H9 (cell line): ENCODE data around the gene PAM. TPM values are rescaled to one million over a fixed set of nuclear protein-coding genes. Genes with fewer than 3 reads are reported as not detected.

Experiments used
- DNase-seq: peaks from one replicate; pipeline ENCODE4 v3.0.0-alpha.2; 2017
- H2AFZ ChIP-seq: one replicate; pipeline ENCODE4 v1.6.1; 2013; ENCODE audit warnings: mild to moderate bottlenecking, low read length, control low read depth, moderate library complexity
- H2AK5ac ChIP-seq: 2 replicates; pipeline ENCODE4 v1.6.1; 2013; ENCODE audit warnings: low read length, control low read depth, mixed read lengths; ENCODE audit not compliant: insufficient read length
- H2BK120ac ChIP-seq: one replicate; pipeline ENCODE4 v1.6.1; 2013; ENCODE audit warnings: low read depth, mild to moderate bottlenecking, low read length, control low read depth, inconsistent platforms; ENCODE audit not compliant: poor library complexity, severe bottlenecking
- H2BK12ac ChIP-seq: 2 replicates; pipeline ENCODE4 v1.6.1; 2013; ENCODE audit warnings: low read length, control low read depth, mixed read lengths, low read depth; ENCODE audit not compliant: insufficient read length
- H2BK15ac ChIP-seq: 2 replicates; pipeline ENCODE4 v1.6.1; 2013; ENCODE audit warnings: low read depth, low read length, control low read depth
- H2BK20ac ChIP-seq: one replicate; pipeline ENCODE4 v1.6.1; 2013; ENCODE audit warnings: low read depth, mild to moderate bottlenecking, low read length, control low read depth, inconsistent platforms; ENCODE audit not compliant: poor library complexity, severe bottlenecking
- H2BK5ac ChIP-seq: 2 replicates; pipeline ENCODE4 v1.6.1; 2013; ENCODE audit warnings: low read length, control low read depth, mixed read lengths; ENCODE audit not compliant: insufficient read length
- H3K14ac ChIP-seq: 2 replicates; pipeline ENCODE4 v1.6.1; 2013; ENCODE audit warnings: low read length, control low read depth; ENCODE audit not compliant: insufficient read depth
- H3K18ac ChIP-seq: 2 replicates; pipeline ENCODE4 v1.6.1; 2013; ENCODE audit warnings: low read depth, mild to moderate bottlenecking, mixed read lengths, low read length, control low read depth; ENCODE audit not compliant: insufficient read length
- H3K23ac ChIP-seq: 2 replicates; pipeline ENCODE4 v1.6.1; 2013; ENCODE audit warnings: low read length, control low read depth, mixed read lengths, low read depth; ENCODE audit not compliant: insufficient read length
- H3K23me2 ChIP-seq: 2 replicates; pipeline ENCODE4 v1.6.1; 2013; ENCODE audit warnings: low read depth, mild to moderate bottlenecking, mixed read lengths, low read length, control low read depth; ENCODE audit not compliant: insufficient read length, poor library complexity, severe bottlenecking
- H3K27ac ChIP-seq: 2 replicates; pipeline ENCODE4 v1.5.1; 2013; ENCODE audit warnings: low read length, control low read depth, mixed read lengths, low read depth; ENCODE audit not compliant: insufficient read length
- H3K27me3 ChIP-seq: 2 replicates; pipeline ENCODE4 v1.6.1; 2013; ENCODE audit warnings: low read length, control low read depth, inconsistent platforms; ENCODE audit not compliant: insufficient read depth
- H3K4ac ChIP-seq: 2 replicates; pipeline ENCODE4 v1.6.1; 2013; ENCODE audit warnings: low read depth, mild to moderate bottlenecking, control low read depth, inconsistent platforms, low read length, moderate library complexity
- H3K4me1 ChIP-seq: 2 replicates; pipeline ENCODE4 v1.6.1; 2013; ENCODE audit warnings: low read length, control low read depth, inconsistent platforms; ENCODE audit not compliant: insufficient read depth
- H3K4me2 ChIP-seq: 2 replicates; pipeline ENCODE4 v1.6.1; 2013; ENCODE audit warnings: low read length, control low read depth, mixed read lengths; ENCODE audit not compliant: insufficient read length, insufficient read depth
- H3K56ac ChIP-seq: 2 replicates; pipeline ENCODE4 v1.6.1; 2013; ENCODE audit warnings: low read depth, mild to moderate bottlenecking, mixed read lengths, low read length, control low read depth; ENCODE audit not compliant: insufficient read length
- H3K79me1 ChIP-seq: 2 replicates; pipeline ENCODE4 v1.6.1; 2013; ENCODE audit warnings: low read depth, mild to moderate bottlenecking, moderate library complexity, low read length, control low read depth, inconsistent platforms; ENCODE audit not compliant: insufficient read depth, poor library complexity, severe bottlenecking
- H3K79me2 ChIP-seq: 2 replicates; pipeline ENCODE4 v1.6.1; 2013; ENCODE audit warnings: low read length, control low read depth, inconsistent platforms; ENCODE audit not compliant: insufficient read depth
- H3K9ac ChIP-seq: 2 replicates; pipeline ENCODE4 v1.6.1; 2013; ENCODE audit warnings: low read length, control low read depth, mixed read lengths; ENCODE audit not compliant: insufficient read length; ENCODE audit errors: extremely low read depth
- H3K9me3 ChIP-seq: one replicate; pipeline ENCODE4 v1.6.1; 2013; ENCODE audit warnings: low read depth, low read length, inconsistent platforms; ENCODE audit not compliant: control insufficient read depth
- H3T11ph ChIP-seq: one replicate; pipeline ENCODE4 v1.6.1; 2013; ENCODE audit warnings: mild to moderate bottlenecking, low read length, control low read depth, inconsistent platforms
- H4K20me1 ChIP-seq: one replicate; pipeline ENCODE4 v1.6.1; 2013; ENCODE audit not compliant: control insufficient read depth, insufficient read length, insufficient read depth
- H4K5ac ChIP-seq: 2 replicates; pipeline ENCODE4 v1.6.1; 2013; ENCODE audit warnings: low read depth, mild to moderate bottlenecking, mixed read lengths, low read length, control low read depth; ENCODE audit not compliant: insufficient read length
- H4K8ac ChIP-seq: replicated peaks from 2 replicates; pipeline ENCODE4 v1.6.1; 2013; ENCODE audit warnings: low read length, control low read depth, mixed read lengths, low read depth; ENCODE audit not compliant: insufficient read length
- H4K91ac ChIP-seq: 2 replicates; pipeline ENCODE4 v1.6.1; 2013; ENCODE audit warnings: low read depth, mild to moderate bottlenecking, moderate library complexity, mixed read lengths, low read length, control low read depth; ENCODE audit not compliant: insufficient read length
- H3K27ac Mint-ChIP-seq, 3 experiments: 2 replicates in 2 of 3; 3 replicates in 1 of 3; pipeline ENCODE4 v1.8.0; 2020 to 2021; ENCODE audit warnings: mixed read lengths in 3 of 3, mild to moderate bottlenecking in 1 of 3, moderate library complexity in 1 of 3
- H3K27me3 Mint-ChIP-seq: 2 replicates; pipeline ENCODE4 v1.8.0; 2021; ENCODE audit warnings: low read depth, mild to moderate bottlenecking, moderate library complexity, mixed read lengths
- H3K36me3 Mint-ChIP-seq, 3 experiments: 2 replicates in 2 of 3; 3 replicates in 1 of 3; pipeline ENCODE4 v1.8.0; 2020 to 2021; ENCODE audit warnings: low read depth in 3 of 3, mixed read lengths in 3 of 3; ENCODE audit not compliant: insufficient read depth in 1 of 3
- H3K4me1 Mint-ChIP-seq, 2 experiments: 2 replicates each; pipeline ENCODE4 v1.8.0; 2020; ENCODE audit warnings: mixed read lengths in 2 of 2
- H3K4me3 Mint-ChIP-seq, 2 experiments: 2 replicates in 1 of 2; 3 replicates in 1 of 2; pipeline ENCODE4 v1.8.0; 2020 to 2021; ENCODE audit warnings: mild to moderate bottlenecking in 2 of 2, mixed read lengths in 2 of 2, moderate library complexity in 1 of 2
- H3K9me3 Mint-ChIP-seq, 2 experiments: 2 replicates in 1 of 2; 3 replicates in 1 of 2; pipeline ENCODE4 v1.8.0; 2020; ENCODE audit warnings: mild to moderate bottlenecking in 2 of 2, mixed read lengths in 2 of 2, moderate library complexity in 1 of 2
- WGBS: extraction: QIAGEN DNeasy Blood & Tissue Kit; methylation state at CpG from one replicate; pipeline ENCODE4 v1.1.7; 2013; ENCODE audit warnings: missing lambda C conversion rate, low lambda C conversion rate, mixed read lengths; ENCODE audit not compliant: insufficient read length; ENCODE audit errors: extremely low coverage; 5-methylcytosine and 5-hydroxymethylcytosine counted together
- total RNA-seq: library from RNA; stranded (reverse); gene quantifications from 2 replicates; pipeline ENCODE4 v1.2.1, GENCODE V29; 2021
- TF ChIP-seq, protein P1 (sequence below): fragments of 200-600 bp; sonication (generic); conservative IDR thresholded peaks from 3 replicates; pipeline ENCODE4 v1.8.0; 2021; ENCODE audit warnings: antibody characterized with exemption, mild to moderate bottlenecking

The PAM gene
- total RNA-seq, 1 experiment from 2014 or later = 31.5 TPM

DNA sequence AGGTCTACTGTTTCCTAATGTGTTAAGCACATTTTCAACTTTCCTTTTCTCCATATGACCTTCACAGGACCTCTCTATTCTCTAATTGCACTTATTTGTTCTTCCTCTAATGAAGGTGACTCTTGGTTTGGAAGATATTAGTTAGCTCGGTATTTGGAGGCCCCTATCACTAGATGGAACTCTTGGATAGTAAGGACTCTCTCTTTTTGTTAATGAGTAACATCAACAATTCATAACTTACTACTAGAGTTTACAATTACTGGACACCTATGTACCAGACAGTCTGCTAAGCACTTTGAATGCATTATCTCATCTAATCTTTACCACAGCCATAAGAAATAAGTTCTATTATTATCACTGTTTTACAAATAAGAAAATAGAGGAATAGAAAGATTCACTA lies 23.4 kb upstream of the PAM start:
- no peak overlapping the region for H3K56ac ChIP-seq
- H3K27ac ChIP-seq = no peak overlapping the region
- H2AFZ ChIP-seq = no peak overlapping the region
- no peaks in the 10 kb centered on the region for H3K79me1 ChIP-seq
- no peak overlapping the region for H2BK5ac ChIP-seq
- no peak overlapping the region for H3K4me2 ChIP-seq
- H2BK20ac ChIP-seq = no peak overlapping the region
- no peak overlapping the region for H3K4ac ChIP-seq
- WGBS = no CpG with 5 or more reads among the region's 1 CpG
- H4K5ac ChIP-seq = no peak overlapping the region
- no peaks in the 10 kb centered on the region for H3K4me1 Mint-ChIP-seq
- H3K36me3 Mint-ChIP-seq = peaks cover 0 to 4% (median 0%) of the 10 kb centered on the region in 3 experiments; a peak in 1 of 7 replicates
- no peak overlapping the region for H3K9ac ChIP-seq
- no peak overlapping the region for H4K91ac ChIP-seq
- no peak overlapping the region for H2BK15ac ChIP-seq
- H3K18ac ChIP-seq = no peak overlapping the region
- H3K9me3 Mint-ChIP-seq = no peaks in the 10 kb centered on the region
- TF ChIP-seq, protein P1, sequence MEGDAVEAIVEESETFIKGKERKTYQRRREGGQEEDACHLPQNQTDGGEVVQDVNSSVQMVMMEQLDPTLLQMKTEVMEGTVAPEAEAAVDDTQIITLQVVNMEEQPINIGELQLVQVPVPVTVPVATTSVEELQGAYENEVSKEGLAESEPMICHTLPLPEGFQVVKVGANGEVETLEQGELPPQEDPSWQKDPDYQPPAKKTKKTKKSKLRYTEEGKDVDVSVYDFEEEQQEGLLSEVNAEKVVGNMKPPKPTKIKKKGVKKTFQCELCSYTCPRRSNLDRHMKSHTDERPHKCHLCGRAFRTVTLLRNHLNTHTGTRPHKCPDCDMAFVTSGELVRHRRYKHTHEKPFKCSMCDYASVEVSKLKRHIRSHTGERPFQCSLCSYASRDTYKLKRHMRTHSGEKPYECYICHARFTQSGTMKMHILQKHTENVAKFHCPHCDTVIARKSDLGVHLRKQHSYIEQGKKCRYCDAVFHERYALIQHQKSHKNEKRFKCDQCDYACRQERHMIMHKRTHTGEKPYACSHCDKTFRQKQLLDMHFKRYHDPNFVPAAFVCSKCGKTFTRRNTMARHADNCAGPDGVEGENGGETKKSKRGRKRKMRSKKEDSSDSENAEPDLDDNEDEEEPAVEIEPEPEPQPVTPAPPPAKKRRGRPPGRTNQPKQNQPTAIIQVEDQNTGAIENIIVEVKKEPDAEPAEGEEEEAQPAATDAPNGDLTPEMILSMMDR = no peak
- no peak overlapping the region for H3K23ac ChIP-seq
- DNase-seq = no peak
- no peak overlapping the region for H2BK12ac ChIP-seq
- no peaks in the 10 kb centered on the region for H3K27me3 ChIP-seq
- H3K14ac ChIP-seq = no peak overlapping the region
- H2BK120ac ChIP-seq = no peak overlapping the region
- no peak overlapping the region for H4K8ac ChIP-seq
- H3K79me2 ChIP-seq = no peaks in the 10 kb centered on the region
- no peak overlapping the region for H2AK5ac ChIP-seq
- H4K20me1 ChIP-seq = no peaks in the 10 kb centered on the region
- H3K9me3 ChIP-seq = no peaks in the 10 kb centered on the region
- H3K23me2 ChIP-seq = no peaks in the 10 kb centered on the region
- no peaks in the 10 kb centered on the region for H3K27me3 Mint-ChIP-seq
- H3T11ph ChIP-seq = no peak overlapping the region
- H3K4me1 ChIP-seq = no peaks in the 10 kb centered on the region
- no peak overlapping the region for H3K4me3 Mint-ChIP-seq
- no peak overlapping the region for H3K27ac Mint-ChIP-seq
